IPS-18a (cell line): ENCODE measurements around the gene DDX1.
A peak's percentile ranks its signal among the peaks of the same experiment; 100 is the strongest.

Experiments used
- H3K27ac ChIP-seq: one replicate; pipeline ENCODE4 v1.5.1; 2013; ENCODE audit warnings: low read length
- H3K27me3 ChIP-seq: one replicate; pipeline ENCODE4 v1.6.1; 2013; ENCODE audit warnings: mild to moderate bottlenecking, low read length; ENCODE audit not compliant: control insufficient read depth, insufficient read depth
- H3K36me3 ChIP-seq: one replicate; pipeline ENCODE4 v1.6.1; 2013; ENCODE audit warnings: low read depth, low read length; ENCODE audit not compliant: control insufficient read depth
- H3K4me1 ChIP-seq: one replicate; pipeline ENCODE4 v1.6.1; 2013; ENCODE audit warnings: low read depth, low read length; ENCODE audit not compliant: control insufficient read depth
- H3K4me3 ChIP-seq: one replicate; pipeline ENCODE4 v1.5.1; 2013; ENCODE audit warnings: low read length
- H3K9ac ChIP-seq: one replicate; pipeline ENCODE4 v1.6.1; 2013; ENCODE audit warnings: mild to moderate bottlenecking, low read length, moderate library complexity
- H3K9me3 ChIP-seq: one replicate; pipeline ENCODE4 v1.6.1; 2013; ENCODE audit warnings: low read depth, low read length; ENCODE audit not compliant: control insufficient read depth

The DDX1 gene

DNA sequence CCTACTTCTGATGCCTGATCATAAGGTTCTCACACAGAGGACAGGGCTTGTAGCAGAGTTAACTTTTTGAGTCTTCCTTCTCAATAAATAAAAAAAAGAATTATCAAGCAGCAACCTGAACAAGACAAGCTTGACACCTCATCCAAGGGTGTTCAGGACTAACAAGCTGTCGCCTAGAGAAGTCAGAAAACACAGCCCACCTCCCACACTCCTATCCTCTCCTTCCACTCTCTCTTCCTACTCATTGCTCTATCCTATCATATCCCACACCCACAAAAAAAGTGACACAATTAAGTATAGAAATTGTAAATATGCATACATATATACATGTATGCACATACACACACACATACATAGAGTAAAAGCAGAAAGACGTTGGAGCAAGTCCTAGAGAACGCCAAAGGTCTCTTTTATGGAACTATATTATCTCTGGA lies 35.9 kb upstream of the DDX1 start:
- H3K9ac ChIP-seq: no peak overlapping the region
- H3K36me3 ChIP-seq: peaks cover 4% of the 10 kb centered on the region
- peaks cover 6% of the 10 kb centered on the region for H3K27me3 ChIP-seq
- no peak overlapping the region for H3K4me3 ChIP-seq
- H3K27ac ChIP-seq: no peak overlapping the region
- H3K9me3 ChIP-seq: no peaks in the 10 kb centered on the region
- H3K4me1 ChIP-seq: peaks cover 6% of the 10 kb centered on the region

DNA sequence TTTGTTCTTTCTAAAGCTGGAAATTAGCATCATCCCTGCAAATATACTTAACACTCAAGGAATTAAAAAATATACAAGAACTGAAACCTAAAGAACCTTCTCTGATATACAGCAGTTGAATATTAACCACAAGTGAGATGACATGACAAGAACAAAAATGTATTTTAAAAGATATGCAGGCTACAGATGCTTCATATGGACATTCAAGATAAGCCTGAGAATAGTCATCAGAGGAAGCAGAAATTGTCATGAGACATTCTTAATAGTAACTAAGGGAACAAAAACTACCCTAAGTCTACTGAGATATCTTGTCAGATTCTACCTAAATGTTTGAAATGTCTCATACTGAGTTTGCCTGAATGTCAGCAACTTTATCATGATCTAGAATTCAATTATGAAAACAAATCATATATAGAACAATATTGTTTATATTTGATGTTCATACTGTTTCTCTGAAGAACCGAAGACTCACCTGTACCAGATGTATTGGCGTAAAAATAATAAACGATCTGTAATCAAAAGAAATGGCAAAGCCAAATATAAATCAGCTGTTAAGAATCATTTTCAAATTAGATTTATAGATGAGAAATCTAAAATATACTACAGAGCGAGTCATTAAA lies 35.2 kb upstream of the DDX1 start:
- no peaks in the 10 kb centered on the region for H3K9me3 ChIP-seq
- no peak overlapping the region for H3K4me3 ChIP-seq
- H3K27me3 ChIP-seq: peaks cover 6% of the 10 kb centered on the region
- no peak overlapping the region for H3K27ac ChIP-seq
- H3K4me1 ChIP-seq: peaks cover 8% of the 10 kb centered on the region
- peaks cover 4% of the 10 kb centered on the region for H3K36me3 ChIP-seq
- no peak overlapping the region for H3K9ac ChIP-seq

DNA sequence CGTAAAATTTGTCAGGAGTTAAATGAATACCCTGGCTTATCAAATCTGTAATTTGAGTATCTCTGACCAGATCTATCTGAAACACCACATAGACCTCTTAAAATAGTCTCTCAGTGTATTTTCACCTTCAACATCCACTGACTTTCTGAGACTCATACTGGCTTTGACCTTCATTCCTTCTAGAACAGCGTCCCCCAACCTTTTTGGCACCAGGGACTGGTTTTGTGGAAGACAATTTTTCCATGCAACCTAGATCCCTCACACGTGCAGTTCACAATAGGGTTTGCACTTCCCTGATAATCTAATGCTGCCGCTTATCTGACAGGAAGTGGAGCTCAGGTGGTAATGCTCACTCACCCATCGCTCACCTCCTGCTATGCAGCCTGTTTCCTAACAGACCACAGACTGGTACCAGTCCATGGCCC lies 33.8 kb upstream of the DDX1 start:
- no peak overlapping the region for H3K27ac ChIP-seq
- no peak overlapping the region for H3K4me3 ChIP-seq
- no peak overlapping the region for H3K9ac ChIP-seq
- peaks cover 6% of the 10 kb centered on the region for H3K27me3 ChIP-seq
- H3K4me1 ChIP-seq: peaks cover 18% of the 10 kb centered on the region
- no peaks in the 10 kb centered on the region for H3K36me3 ChIP-seq
- H3K9me3 ChIP-seq: no peaks in the 10 kb centered on the region

DNA sequence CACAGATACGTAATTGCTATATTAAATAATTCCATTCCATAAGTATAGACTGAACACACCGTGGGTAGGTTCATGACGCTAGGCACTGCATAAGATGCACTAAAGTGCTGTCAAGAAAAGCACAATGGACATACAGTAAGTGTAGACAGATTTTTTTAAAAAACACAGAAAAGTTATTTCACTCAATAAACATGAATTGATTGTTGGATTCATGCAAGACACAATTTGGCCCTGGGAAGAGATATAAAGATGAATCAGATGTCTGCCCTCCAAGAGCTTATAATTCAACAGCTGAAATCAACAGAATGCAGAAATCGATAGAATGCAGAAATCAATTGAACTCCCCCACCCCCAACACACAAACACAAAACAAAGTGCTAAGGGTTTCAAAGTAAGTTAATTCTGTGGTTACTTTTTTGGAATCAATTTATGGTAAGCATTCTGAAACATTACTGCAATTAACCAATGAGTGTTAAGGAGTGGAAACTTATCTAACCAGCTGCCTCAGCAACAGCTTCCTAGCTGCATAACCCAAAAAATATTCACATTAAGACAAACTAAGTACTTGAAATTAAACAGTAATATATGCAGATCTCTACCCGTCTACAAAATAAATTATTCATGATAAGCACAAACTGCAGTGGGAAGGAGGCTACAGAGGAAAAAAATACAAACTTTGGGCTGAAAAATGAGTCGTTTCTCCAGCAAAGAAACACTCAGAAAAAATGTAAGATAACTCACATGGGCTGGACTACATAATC lies 32.1 kb upstream of the DDX1 start:
- no peaks in the 10 kb centered on the region for H3K9me3 ChIP-seq
- no peak overlapping the region for H3K9ac ChIP-seq
- peak overlapping the region; percentile 96 for H3K4me3 ChIP-seq
- H3K27ac ChIP-seq: no peak overlapping the region
- H3K36me3 ChIP-seq: no peaks in the 10 kb centered on the region
- peaks cover 18% of the 10 kb centered on the region for H3K4me1 ChIP-seq
- peaks cover 6% of the 10 kb centered on the region for H3K27me3 ChIP-seq

DNA sequence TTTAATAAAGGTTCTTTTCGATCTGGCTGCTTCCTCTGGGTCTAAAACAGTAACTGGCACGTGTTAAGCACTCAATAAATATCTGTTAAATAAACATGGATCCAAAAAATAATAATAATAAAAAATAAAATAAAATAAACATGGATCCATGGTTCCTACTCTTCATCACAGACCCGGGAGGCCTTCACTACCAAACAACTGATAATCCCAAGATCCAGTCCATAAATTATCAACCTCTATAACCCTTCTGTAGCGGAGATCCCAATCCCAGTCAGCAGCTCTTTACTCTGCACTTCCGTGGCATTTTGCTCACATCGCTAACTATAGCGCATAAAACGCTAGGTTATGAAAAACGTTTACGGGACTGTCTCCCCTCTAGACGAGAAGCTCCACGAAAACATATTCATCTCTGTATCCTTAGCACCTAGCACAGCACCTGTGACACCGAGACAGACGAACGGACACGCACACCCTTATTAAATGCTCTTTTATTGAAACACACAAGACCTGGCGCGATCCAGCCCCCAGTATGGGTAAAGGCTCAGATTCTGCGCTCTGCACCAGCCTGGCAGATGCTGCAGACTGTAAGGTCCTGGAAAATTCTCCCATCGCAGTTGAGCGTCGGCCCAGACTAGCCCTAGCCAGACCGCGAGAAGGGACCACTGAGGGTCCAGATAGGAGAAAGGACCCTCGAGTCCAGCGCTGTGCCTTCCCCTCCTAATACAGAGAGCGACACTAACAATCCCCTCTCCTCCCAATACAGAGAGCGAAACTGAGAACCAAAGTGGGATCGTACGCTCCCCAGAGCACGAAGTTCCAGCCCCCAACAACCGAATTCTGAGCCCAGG lies 31.3 kb upstream of the DDX1 start:
- peak overlapping the region; percentile 63 for H3K9ac ChIP-seq
- H3K4me1 ChIP-seq: peaks cover 18% of the 10 kb centered on the region
- H3K27me3 ChIP-seq: peaks cover 6% of the 10 kb centered on the region
- peak overlapping the region; percentile 96 for H3K4me3 ChIP-seq
- no peaks in the 10 kb centered on the region for H3K36me3 ChIP-seq
- no peak overlapping the region for H3K27ac ChIP-seq
- H3K9me3 ChIP-seq: no peaks in the 10 kb centered on the region

DNA sequence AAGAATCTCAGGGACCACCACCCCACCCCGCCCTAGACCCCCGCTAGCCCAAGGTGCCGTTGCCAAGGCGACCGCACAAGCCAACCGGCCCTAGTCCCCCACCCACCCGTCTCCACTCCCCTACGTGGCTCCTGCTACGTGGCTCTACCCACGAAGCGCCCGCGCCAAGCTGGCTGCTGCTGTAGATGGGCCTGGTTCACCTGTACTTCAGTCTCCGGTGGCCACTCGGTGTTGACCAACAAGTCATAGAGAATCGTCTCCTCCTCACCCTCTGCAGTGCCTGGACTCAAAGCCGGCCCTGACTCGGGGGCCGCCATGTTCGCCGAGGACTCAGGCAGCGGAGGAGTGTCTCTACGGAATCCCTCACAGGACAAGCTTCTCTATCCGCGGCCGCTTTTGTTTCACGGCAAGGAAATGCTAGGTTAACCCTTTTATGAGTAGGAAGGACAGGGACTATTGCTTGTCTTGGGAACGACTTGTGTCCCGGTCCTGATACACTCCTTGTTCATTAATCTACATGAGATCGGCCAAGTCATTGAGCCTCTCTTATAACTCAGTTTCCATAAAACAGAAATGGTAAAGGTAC lies 30.6 kb upstream of the DDX1 start, which contains the start of gene NBAS:
TSS of gene NBAS (minus strand) at position 347 of the 586 bp plus-strand sequence. CDS start at position 317, 30 bp downstream.
- H3K9ac ChIP-seq: peak within 1 kb of the TSS; percentile 63
- no peaks in the 10 kb centered on the region for H3K36me3 ChIP-seq
- peaks cover 18% of the 10 kb centered on the region for H3K4me1 ChIP-seq
- H3K27me3 ChIP-seq: peaks cover 6% of the 10 kb centered on the region
- H3K4me3 ChIP-seq: peak within 1 kb of the TSS; percentile 96
- peak within 1 kb of the TSS; percentile 70 for H3K27ac ChIP-seq
- no peaks in the 10 kb centered on the region for H3K9me3 ChIP-seq

DNA sequence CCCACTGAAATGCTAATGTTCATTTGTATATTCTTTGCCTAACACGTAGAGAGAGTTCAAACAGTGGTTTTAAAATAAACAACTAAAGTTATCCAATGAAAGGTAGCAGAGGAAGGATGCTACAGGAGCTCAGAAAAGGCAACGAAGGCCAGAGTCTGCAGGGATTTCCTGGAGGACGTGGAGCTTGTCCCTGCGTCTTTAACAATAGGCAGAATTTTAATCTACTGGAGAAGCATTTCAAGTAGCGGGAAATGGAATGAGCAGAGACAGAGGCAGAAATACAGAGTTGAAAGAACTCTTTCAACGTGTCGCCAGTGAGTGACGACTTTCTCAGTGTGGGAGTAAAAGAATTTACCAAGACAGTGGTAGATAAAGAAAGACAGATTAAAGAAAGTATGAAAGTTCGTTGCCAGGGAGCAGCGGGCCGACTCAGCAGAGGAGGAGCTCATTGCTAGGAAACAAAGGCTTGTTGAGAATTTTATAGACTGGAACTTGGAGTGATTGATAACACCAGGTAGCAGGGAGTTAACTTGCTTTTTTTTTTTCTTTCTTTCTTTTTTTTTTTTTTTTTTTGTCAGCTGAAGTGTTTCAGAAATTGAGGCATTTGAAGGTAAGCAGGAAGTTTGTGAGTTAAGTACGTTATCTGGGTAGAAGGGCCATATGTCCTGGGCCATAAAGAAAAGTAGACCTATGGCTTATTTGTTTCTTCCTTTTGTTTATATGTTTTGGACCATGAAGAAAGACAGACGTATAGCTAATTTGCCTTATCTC lies 29.9 kb upstream of the DDX1 start:
- H3K9me3 ChIP-seq: no peaks in the 10 kb centered on the region
- peak overlapping the region; percentile 70 for H3K27ac ChIP-seq
- H3K27me3 ChIP-seq: peaks cover 6% of the 10 kb centered on the region
- peak overlapping the region; percentile 96 for H3K4me3 ChIP-seq
- peaks cover 18% of the 10 kb centered on the region for H3K4me1 ChIP-seq
- H3K9ac ChIP-seq: peak overlapping the region; percentile 63
- H3K36me3 ChIP-seq: no peaks in the 10 kb centered on the region

DNA sequence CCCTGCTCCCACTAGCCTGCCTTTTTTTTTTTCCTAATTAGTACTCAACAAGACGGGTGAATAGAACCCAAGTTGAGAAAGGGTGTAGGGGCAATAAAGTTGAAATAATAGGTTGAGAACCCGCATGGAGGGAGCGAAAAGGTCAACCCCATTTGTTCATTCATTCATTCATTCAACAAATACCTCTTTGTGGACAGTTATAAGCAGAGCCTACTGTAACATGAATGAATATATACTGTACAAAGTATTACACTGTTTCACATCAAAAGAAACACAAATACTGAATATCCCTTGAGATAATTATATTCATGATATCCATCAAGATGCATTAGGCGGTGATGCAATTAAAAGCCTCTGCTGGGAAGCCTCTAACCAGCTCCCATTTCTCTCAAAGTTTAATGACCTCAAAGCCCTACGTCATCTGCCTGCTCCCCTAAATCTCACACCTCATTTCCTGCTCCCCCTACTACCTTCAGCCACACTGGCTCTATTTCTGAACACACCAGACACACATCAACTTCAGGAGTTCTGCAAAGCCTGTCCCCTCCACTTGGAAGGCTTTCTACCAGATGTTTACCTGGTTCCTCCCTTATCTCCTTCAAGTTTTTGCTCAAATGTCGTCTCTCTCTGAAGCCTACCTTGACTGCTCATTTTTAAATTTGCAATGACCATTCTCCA lies 29.2 kb upstream of the DDX1 start:
- no peak overlapping the region for H3K27ac ChIP-seq
- no peak overlapping the region for H3K9ac ChIP-seq
- peaks cover 6% of the 10 kb centered on the region for H3K27me3 ChIP-seq
- no peaks in the 10 kb centered on the region for H3K36me3 ChIP-seq
- no peaks in the 10 kb centered on the region for H3K9me3 ChIP-seq
- H3K4me3 ChIP-seq: peak overlapping the region; percentile 96
- peaks cover 18% of the 10 kb centered on the region for H3K4me1 ChIP-seq

DNA sequence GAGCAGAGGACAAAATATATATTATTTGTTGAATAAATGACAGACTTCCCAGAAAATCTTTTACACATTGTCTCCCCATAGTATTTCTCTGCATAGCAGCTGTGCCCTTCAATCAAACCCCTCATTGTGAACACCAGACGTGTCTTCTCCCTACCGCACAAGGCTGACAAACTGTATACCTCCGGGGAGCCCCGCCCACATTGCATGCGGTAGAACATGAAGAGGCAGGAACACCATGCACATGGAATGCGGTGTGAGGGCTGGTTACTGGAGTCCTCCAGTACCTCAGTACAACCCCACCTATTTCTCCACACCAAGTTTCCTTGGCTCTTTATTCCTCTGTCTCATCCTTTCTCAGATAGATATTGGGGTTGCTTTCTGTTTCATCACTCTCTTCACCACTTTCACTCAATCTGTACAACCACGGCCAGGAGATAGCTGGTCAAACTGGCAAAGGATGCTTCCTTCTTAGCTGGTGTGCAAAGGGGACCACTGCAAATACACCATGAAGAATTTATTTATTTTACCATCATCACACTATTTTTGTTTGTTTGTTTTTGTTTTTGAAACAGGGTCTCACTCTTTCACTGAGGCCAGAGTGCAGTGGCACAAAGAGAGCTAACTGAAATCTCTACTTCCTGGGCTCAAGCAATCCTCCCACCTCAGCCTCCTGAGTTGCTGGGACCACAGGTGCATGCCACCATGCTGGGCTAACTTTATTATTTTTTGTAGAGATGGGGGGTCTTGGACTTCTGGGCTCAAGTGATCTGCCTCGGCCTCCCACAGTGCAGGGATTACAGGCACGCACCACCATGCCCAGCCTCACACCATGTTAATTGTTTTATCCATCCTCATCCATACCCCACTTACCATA lies 28.2 kb upstream of the DDX1 start:
- Histone ChIP-seq H3K27ac (no peak overlapping the region), H3K27me3 (peaks cover 6% of the 10 kb centered on the region), H3K9ac (no peak overlapping the region), H3K4me3 (no peak overlapping the region), H3K4me1 (peaks cover 18% of the 10 kb centered on the region), H3K36me3 (no peaks in the 10 kb centered on the region), H3K9me3 (no peaks in the 10 kb centered on the region)

DNA sequence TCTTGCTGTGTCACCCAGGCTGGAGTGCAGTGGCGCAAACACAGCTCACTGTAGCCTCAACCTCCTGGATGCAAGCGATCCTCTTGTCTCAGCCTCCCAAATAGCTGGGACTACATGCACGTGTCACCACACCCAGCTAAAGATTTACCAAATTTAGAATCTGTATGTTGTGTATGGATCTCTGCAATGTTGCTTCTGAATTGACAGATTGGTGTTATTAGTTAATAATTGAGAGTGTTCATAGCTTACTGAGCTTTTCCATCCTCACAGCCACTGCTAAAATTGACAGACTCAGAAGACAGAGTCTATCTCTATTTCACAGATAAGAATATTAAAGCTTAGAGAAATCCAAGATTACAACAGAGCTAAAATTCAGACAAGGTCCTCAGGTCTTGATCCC lies 26.3 kb upstream of the DDX1 start:
- Histone ChIP-seq H3K27ac (no peak overlapping the region), H3K4me3 (no peak overlapping the region), H3K9me3 (no peaks in the 10 kb centered on the region), H3K4me1 (peaks cover 12% of the 10 kb centered on the region), H3K9ac (no peak overlapping the region), H3K27me3 (peaks cover 3% of the 10 kb centered on the region), H3K36me3 (no peaks in the 10 kb centered on the region)
